Activated CD4-positive, CD25-positive, alpha-beta regulatory T cell treated with anti-CD3 and anti-CD28 coated beads, Interleukin-2, amount 50 U/mL, for 16 hours (primary cell): ENCODE measurements around the gene PDGFC.

ENCODE experiments used
- DNase-seq: peaks from one replicate; pipeline ENCODE4 v3.0.0-alpha.2; 2020; ENCODE audit warnings: low read depth, low spot score

PDGFC gene

GRCh38 chr4:156974264-156974663 lies 2.7 kb upstream of the PDGFC start:
- DNase-seq = no peak

- DNase-seq = no peak
Observed at GRCh38 chr4:156972379-156973015, 898 bp upstream of the PDGFC start.

- DNase-seq = no peak
Observed at GRCh38 chr4:156971165-156971675, 379 bp downstream of the PDGFC start.

GRCh38 chr4:156970501-156971164 lies 966 bp downstream of the PDGFC start:
- no peak for DNase-seq

GRCh38 chr4:156969911-156970310 lies 1.7 kb downstream of the PDGFC start:
- DNase-seq = no peak

GRCh38 chr4:156969101-156969500 lies 2.5 kb downstream of the PDGFC start:
- DNase-seq = no peak

- no peak for DNase-seq
Observed at GRCh38 chr4:156968479-156968984, 3.1 kb downstream of the PDGFC start.

GRCh38 chr4:156966836-156967235 lies 4.8 kb downstream of the PDGFC start:
- DNase-seq = no peak

GRCh38 chr4:156963419-156963818 lies 8.2 kb downstream of the PDGFC start:
- DNase-seq = no peak

- no peak for DNase-seq
Observed at GRCh38 chr4:156962528-156962974, 9.0 kb downstream of the PDGFC start.

GRCh38 chr4:156962058-156962358 lies 9.6 kb downstream of the PDGFC start:
- no peak for DNase-seq

- no peak for DNase-seq
Observed at GRCh38 chr4:156961196-156962057, 10.2 kb downstream of the PDGFC start.

- no peak for DNase-seq
Observed at GRCh38 chr4:156959298-156959702, 12.3 kb downstream of the PDGFC start.

- no peak for DNase-seq
Observed at GRCh38 chr4:156958276-156959074, 13.1 kb downstream of the PDGFC start.

GRCh38 chr4:156957556-156957955 lies 14.0 kb downstream of the PDGFC start:
- no peak for DNase-seq

- no peak for DNase-seq
Observed at GRCh38 chr4:156956826-156957368, 14.7 kb downstream of the PDGFC start.

GRCh38 chr4:156956359-156956758 lies 15.2 kb downstream of the PDGFC start:
- no peak for DNase-seq

- no peak for DNase-seq
Observed at GRCh38 chr4:156954587-156954986, 17.0 kb downstream of the PDGFC start.

GRCh38 chr4:156953951-156954350 lies 17.6 kb downstream of the PDGFC start:
- DNase-seq = no peak

GRCh38 chr4:156953001-156953400 lies 18.6 kb downstream of the PDGFC start:
- DNase-seq = no peak
